ENCODE measurements around the gene TINCR.

Gene TINCR

DNA sequence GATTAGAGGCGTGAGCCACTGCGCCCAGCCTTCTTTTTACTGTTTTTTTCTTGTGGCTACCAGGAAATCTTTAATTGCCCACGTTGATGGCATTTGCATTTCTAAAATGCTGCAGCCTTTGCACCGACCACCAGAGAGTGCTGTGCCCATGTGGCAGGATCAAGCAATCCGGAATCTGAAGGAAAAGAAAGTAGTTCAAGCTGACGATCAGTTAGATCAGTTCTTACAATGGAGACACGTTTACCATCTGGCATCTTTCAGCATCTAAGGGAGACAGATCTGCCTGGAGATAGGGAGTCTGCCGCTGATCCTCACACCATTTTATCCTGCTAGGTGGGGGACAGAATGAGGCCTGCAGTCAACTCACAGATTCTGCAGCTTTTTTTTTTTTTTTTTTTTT is 19.9 kb downstream of the TINCR start:
- no peaks in the 10 kb centered on the region for H3K9me3 ChIP-seq (ENCODE audit: control insufficient read depth, low read length)
- no peaks in the 10 kb centered on the region for H3K4me1 ChIP-seq
- TF ChIP-seq, protein P1, sequence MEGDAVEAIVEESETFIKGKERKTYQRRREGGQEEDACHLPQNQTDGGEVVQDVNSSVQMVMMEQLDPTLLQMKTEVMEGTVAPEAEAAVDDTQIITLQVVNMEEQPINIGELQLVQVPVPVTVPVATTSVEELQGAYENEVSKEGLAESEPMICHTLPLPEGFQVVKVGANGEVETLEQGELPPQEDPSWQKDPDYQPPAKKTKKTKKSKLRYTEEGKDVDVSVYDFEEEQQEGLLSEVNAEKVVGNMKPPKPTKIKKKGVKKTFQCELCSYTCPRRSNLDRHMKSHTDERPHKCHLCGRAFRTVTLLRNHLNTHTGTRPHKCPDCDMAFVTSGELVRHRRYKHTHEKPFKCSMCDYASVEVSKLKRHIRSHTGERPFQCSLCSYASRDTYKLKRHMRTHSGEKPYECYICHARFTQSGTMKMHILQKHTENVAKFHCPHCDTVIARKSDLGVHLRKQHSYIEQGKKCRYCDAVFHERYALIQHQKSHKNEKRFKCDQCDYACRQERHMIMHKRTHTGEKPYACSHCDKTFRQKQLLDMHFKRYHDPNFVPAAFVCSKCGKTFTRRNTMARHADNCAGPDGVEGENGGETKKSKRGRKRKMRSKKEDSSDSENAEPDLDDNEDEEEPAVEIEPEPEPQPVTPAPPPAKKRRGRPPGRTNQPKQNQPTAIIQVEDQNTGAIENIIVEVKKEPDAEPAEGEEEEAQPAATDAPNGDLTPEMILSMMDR (IDR thresholded peaks at IDR 0.05), result peak; percentile 55
- no peaks in the 10 kb centered on the region for H3K79me2 ChIP-seq
- no peak overlapping the region for H3K27ac ChIP-seq
- no peak overlapping the region for H3K4me2 ChIP-seq (ENCODE audit: low read length)
- H2AFZ ChIP-seq, result no peak overlapping the region
- H3K36me3 ChIP-seq (ENCODE audit: control insufficient read depth, insufficient read depth, low read length), result no peaks in the 10 kb centered on the region
- no peak overlapping the region for H3K4me3 ChIP-seq (ENCODE audit: low read depth, low read length)
- no peak overlapping the region for H3K9ac ChIP-seq
- no peaks in the 10 kb centered on the region for H3K27me3 ChIP-seq (ENCODE audit: control insufficient read depth, insufficient read depth, low read length)

DNA sequence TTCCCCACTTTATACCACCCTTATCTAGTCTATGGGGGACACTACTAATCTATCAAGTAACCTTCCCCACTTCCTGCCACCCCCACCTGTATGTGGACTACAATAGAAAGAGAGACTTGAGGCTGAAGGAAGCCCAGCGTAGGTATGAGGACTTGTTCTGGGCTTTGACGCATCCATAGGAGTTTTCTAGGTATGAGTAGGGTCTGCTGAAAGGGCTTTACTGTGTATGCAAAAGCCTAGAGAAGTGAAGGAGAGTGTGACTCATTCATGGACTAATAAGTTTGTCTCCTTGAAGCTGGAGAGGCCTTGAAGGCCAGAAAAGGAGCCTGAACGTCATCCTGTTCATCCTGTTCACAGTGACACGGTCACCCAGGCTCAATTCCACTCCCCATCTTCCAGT is 21.8 kb downstream of the TINCR start:
- Histone ChIP-seq H3K4me3 (ENCODE audit: low read depth, low read length) (no peak overlapping the region), H3K27ac (no peak overlapping the region), H3K9me3 (ENCODE audit: control insufficient read depth, low read length) (no peaks in the 10 kb centered on the region), H3K36me3 (ENCODE audit: control insufficient read depth, insufficient read depth, low read length) (no peaks in the 10 kb centered on the region), H3K27me3 (ENCODE audit: control insufficient read depth, insufficient read depth, low read length) (no peaks in the 10 kb centered on the region), H3K9ac (no peak overlapping the region), H2AFZ (no peak overlapping the region), H3K79me2 (no peaks in the 10 kb centered on the region), H3K4me1 (no peaks in the 10 kb centered on the region), H3K4me2 (ENCODE audit: low read length) (no peak overlapping the region)
- TF ChIP-seq, protein P1 (IDR thresholded peaks at IDR 0.05), result no peak

DNA sequence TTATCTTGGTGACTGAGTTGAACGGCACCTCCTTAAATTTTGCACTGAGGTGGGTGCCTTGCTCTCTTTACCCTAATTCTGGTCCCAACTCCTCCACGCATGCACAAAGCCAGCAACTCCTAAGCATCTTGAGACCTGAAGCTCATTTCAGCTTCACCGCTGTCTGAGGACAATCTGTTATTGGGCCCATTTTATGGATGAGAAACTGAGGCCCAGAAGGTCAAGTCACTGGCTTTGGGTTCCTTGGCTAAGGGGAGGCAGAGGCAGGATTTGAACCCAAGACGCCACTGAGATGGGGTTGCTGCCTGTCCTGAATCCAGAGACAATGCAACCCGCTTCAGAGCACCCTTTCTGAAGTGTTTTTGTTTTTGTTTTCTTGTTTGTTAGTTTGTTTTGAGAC is 22.7 kb downstream of the TINCR start:
- Histone ChIP-seq H3K4me2 (ENCODE audit: low read length) (no peak overlapping the region), H3K4me3 (ENCODE audit: low read depth, low read length) (no peak overlapping the region), H3K4me1 (no peaks in the 10 kb centered on the region), H3K9me3 (ENCODE audit: control insufficient read depth, low read length) (no peaks in the 10 kb centered on the region), H3K36me3 (ENCODE audit: control insufficient read depth, insufficient read depth, low read length) (no peaks in the 10 kb centered on the region), H3K9ac (no peak overlapping the region), H3K27me3 (ENCODE audit: control insufficient read depth, insufficient read depth, low read length) (no peaks in the 10 kb centered on the region), H2AFZ (no peak overlapping the region), H3K79me2 (no peaks in the 10 kb centered on the region), H3K27ac (no peak overlapping the region)
- TF ChIP-seq, protein P1 (IDR thresholded peaks at IDR 0.05), result no peak

DNA sequence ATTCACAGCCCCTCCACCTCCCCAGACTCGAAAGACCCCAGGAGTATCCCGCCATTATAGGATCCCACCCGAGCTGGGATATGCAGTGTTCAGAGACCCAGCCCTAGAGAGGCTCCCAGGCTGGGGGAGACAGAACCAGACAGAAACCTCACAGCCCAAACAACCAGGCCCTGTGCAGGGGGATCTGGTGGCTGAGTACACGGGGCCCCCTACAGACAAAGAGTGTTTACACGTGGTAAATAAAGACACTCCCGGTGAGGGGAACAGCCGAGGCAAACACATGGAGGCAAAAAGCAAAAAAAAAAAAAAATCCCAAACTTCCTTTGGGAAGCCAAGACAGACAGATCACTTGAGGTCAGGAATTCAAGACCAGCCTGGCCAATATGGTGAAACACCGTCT is 25.1 kb downstream of the TINCR start:
- no peaks in the 10 kb centered on the region for H3K36me3 ChIP-seq (ENCODE audit: control insufficient read depth, insufficient read depth, low read length)
- H3K9me3 ChIP-seq (ENCODE audit: control insufficient read depth, low read length), result no peaks in the 10 kb centered on the region
- H3K27me3 ChIP-seq (ENCODE audit: control insufficient read depth, insufficient read depth, low read length), result no peaks in the 10 kb centered on the region
- no peak overlapping the region for H3K4me2 ChIP-seq (ENCODE audit: low read length)
- H3K4me3 ChIP-seq (ENCODE audit: low read depth, low read length), result no peak overlapping the region
- no peak overlapping the region for H3K9ac ChIP-seq
- no peak overlapping the region for H2AFZ ChIP-seq
- TF ChIP-seq, protein P1 (IDR thresholded peaks at IDR 0.05), result no peak
- no peaks in the 10 kb centered on the region for H3K4me1 ChIP-seq
- H3K79me2 ChIP-seq, result no peaks in the 10 kb centered on the region
- no peak overlapping the region for H3K27ac ChIP-seq

DNA sequence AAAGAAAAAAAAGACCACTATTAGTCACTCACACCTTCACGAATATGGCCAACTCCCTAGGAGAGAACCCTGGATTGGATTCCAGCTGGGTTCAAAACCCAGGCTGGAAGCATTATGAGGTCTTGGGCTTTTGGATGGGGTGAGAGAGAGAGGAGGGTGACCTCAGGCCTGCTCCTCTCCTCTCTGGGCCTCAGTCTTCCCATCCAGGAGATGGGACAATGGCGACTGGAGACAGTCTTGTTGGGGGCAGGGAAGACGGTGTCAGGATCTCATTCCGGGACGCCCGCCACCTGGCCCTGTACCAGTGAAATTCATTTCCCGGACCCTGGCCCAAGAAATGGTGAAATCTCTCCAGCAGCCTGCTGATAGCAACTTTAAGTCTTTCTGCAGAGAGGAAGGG is 26.3 kb downstream of the TINCR start:
- no peak overlapping the region for H3K4me2 ChIP-seq (ENCODE audit: low read length)
- H3K27me3 ChIP-seq (ENCODE audit: control insufficient read depth, insufficient read depth, low read length), result no peaks in the 10 kb centered on the region
- no peaks in the 10 kb centered on the region for H3K4me1 ChIP-seq
- no peaks in the 10 kb centered on the region for H3K79me2 ChIP-seq
- no peak overlapping the region for H2AFZ ChIP-seq
- no peak overlapping the region for H3K9ac ChIP-seq
- H3K9me3 ChIP-seq (ENCODE audit: control insufficient read depth, low read length), result no peaks in the 10 kb centered on the region
- TF ChIP-seq, protein P1 (IDR thresholded peaks at IDR 0.05), result no peak
- no peaks in the 10 kb centered on the region for H3K36me3 ChIP-seq (ENCODE audit: control insufficient read depth, insufficient read depth, low read length)
- H3K4me3 ChIP-seq (ENCODE audit: low read depth, low read length), result no peak overlapping the region
- no peak overlapping the region for H3K27ac ChIP-seq

Data from parathyroid adenoma (tissue), 2 donors.